Suprapubic skin (tissue), 4 donors: ENCODE results near the gene NPC1L1. TPM values are rescaled to one million over a fixed set of nuclear protein-coding genes. Genes with fewer than 3 reads are reported as not detected.

Experiments used
- DNase-seq, 2 donors: peaks; one replicate each; pipeline ENCODE4 v3.0.0-alpha.2; 2019; ENCODE audit warnings: low spot score in 2 of 2
- H3K27ac ChIP-seq: fragments of 200-600 bp; sonication (generic); one replicate; pipeline ENCODE4 v1.5.1; 2019
- H3K27me3 ChIP-seq: fragments of 200-600 bp; sonication (generic); one replicate; pipeline ENCODE4 v1.5.1; 2019
- H3K36me3 ChIP-seq: fragments of 200-600 bp; sonication (generic); one replicate; pipeline ENCODE4 v1.5.1; 2019
- H3K4me1 ChIP-seq: fragments of 200-600 bp; sonication (generic); one replicate; pipeline ENCODE4 v1.5.1; 2019
- H3K4me3 ChIP-seq: fragments of 200-600 bp; sonication (generic); one replicate; pipeline ENCODE4 v1.5.1; 2019; ENCODE audit warnings: mild to moderate bottlenecking
- H3K9me3 ChIP-seq: fragments of 200-600 bp; sonication (generic); one replicate; pipeline ENCODE4 v1.5.1; 2019
- EP300 ChIP-seq: sonication (generic); formaldehyde crosslinking; IDR thresholded peaks from one replicate; pipeline ENCODE4 v1.6.1; 2017; ENCODE audit warnings: antibody characterized with exemption
- POLR2A ChIP-seq, 2 donors: fragments of 450-650 bp; IDR thresholded peaks; one replicate each; pipeline ENCODE4 v1.6.1; 2017; ENCODE audit warnings: antibody characterized with exemption in 2 of 2, mild to moderate bottlenecking in 2 of 2, moderate library complexity in 2 of 2
- POLR2AphosphoS5 ChIP-seq, 3 donors: sonication (generic); formaldehyde crosslinking; IDR thresholded peaks; one replicate each; pipeline ENCODE4 v1.6.1; 2017; ENCODE audit warnings: antibody characterized with exemption in 3 of 3
- WGBS: methylation state at CpG from one replicate; pipeline ENCODE4 v1.1.5; 2018; 5-methylcytosine and 5-hydroxymethylcytosine counted together
- total RNA-seq, 4 donors: library from RNA; depleted of rRNA; stranded (reverse); fragments of >200 nt; gene quantifications; one replicate each; pipeline ENCODE4 v1.1.0, GENCODE V29; 2016
- TF ChIP-seq, protein P1 (sequence below), 2 donors: fragments of 200-600 bp in 1 of 2; fragments of 450-650 bp in 1 of 2; sonication (generic) in 1 of 2; IDR thresholded peaks; one replicate each; pipeline ENCODE4 v1.5.1; 2016 to 2019; ENCODE audit warnings: antibody characterized with exemption in 2 of 2, mild to moderate bottlenecking in 1 of 2, moderate library complexity in 1 of 2

NPC1L1 gene
- total RNA-seq, 4 donors from 2014 or later, result 0.24 TPM; not detected in 3

DNA sequence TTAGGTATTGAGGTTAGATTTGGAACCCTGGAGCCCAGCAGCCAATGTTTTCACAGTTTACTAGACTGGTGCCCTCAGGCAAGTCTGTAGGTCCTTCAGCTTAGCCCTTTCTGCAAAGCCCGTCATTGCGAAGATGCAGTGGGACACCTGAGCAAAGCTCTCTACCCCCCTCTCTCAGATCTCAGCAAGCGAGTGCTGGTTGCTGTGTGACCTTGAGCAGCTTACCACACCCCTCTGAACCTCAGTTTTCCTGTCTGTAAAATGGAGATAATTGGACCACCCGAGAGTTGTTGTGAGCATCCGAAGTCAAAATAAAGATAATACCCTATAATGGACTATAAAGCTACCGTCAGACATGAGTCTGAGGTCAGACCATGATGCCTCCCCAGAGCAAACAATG, 3.7 kb downstream of the NPC1L1 start:
- no peaks in the 10 kb centered on the region for H3K9me3 ChIP-seq
- H3K4me3 ChIP-seq, result no peak overlapping the region
- 90% methylated on average over 6 of the region's 6 CpGs for WGBS
- H3K27ac ChIP-seq, result no peak overlapping the region
- no peaks in the 10 kb centered on the region for H3K27me3 ChIP-seq
- TF ChIP-seq EP300, result no peak
- no peak for TF ChIP-seq POLR2A (IDR thresholded peaks at IDR 0.05)
- TF ChIP-seq, protein P1, sequence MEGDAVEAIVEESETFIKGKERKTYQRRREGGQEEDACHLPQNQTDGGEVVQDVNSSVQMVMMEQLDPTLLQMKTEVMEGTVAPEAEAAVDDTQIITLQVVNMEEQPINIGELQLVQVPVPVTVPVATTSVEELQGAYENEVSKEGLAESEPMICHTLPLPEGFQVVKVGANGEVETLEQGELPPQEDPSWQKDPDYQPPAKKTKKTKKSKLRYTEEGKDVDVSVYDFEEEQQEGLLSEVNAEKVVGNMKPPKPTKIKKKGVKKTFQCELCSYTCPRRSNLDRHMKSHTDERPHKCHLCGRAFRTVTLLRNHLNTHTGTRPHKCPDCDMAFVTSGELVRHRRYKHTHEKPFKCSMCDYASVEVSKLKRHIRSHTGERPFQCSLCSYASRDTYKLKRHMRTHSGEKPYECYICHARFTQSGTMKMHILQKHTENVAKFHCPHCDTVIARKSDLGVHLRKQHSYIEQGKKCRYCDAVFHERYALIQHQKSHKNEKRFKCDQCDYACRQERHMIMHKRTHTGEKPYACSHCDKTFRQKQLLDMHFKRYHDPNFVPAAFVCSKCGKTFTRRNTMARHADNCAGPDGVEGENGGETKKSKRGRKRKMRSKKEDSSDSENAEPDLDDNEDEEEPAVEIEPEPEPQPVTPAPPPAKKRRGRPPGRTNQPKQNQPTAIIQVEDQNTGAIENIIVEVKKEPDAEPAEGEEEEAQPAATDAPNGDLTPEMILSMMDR (IDR thresholded peaks at IDR 0.05), result no peak
- no peak for TF ChIP-seq POLR2AphosphoS5 (IDR thresholded peaks at IDR 0.05)
- H3K4me1 ChIP-seq, result no peaks in the 10 kb centered on the region
- H3K36me3 ChIP-seq, result no peaks in the 10 kb centered on the region
- no peak for DNase-seq

DNA sequence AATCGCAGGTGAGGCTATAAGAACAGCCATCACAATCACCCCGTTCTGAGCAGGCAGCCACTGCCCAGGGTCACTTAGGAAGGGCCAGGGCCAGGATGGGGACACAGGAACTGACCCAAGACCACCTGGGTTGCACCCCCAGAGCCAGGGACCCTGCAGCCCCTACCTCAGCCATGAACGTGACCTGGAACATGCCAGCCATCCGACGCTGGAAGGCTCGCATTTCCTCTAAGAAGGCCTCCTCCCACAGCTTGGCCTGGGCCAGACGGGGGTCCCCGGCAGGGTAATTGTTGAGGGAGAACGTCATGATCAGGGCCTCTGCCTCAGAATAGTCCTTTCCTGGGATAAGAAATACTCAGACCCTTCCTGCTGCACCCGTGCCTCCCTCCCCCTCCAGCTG, 5.0 kb downstream of the NPC1L1 start:
- Histone ChIP-seq H3K4me3 (no peak overlapping the region), H3K9me3 (no peaks in the 10 kb centered on the region), H3K27me3 (no peaks in the 10 kb centered on the region), H3K4me1 (no peaks in the 10 kb centered on the region), H3K27ac (no peak overlapping the region), H3K36me3 (no peaks in the 10 kb centered on the region)
- TF ChIP-seq POLR2A (IDR thresholded peaks at IDR 0.05), result no peak
- no peak for TF ChIP-seq EP300
- TF ChIP-seq POLR2AphosphoS5 (IDR thresholded peaks at IDR 0.05), result no peak
- TF ChIP-seq, protein P1 (IDR thresholded peaks at IDR 0.05), result no peak
- no peak for DNase-seq
- 87% methylated on average over 10 of the region's 10 CpGs for WGBS

- WGBS, result 90% methylated on average over 6 of the region's 8 CpGs
- no peaks in the 10 kb centered on the region for H3K27me3 ChIP-seq
- H3K27ac ChIP-seq, result no peak overlapping the region
- H3K4me3 ChIP-seq, result no peak overlapping the region
- no peaks in the 10 kb centered on the region for H3K4me1 ChIP-seq
- no peaks in the 10 kb centered on the region for H3K9me3 ChIP-seq
- no peaks in the 10 kb centered on the region for H3K36me3 ChIP-seq
- TF ChIP-seq, protein P1 (IDR thresholded peaks at IDR 0.05), result no peak
- TF ChIP-seq POLR2A (IDR thresholded peaks at IDR 0.05) (no peak), POLR2AphosphoS5 (IDR thresholded peaks at IDR 0.05) (no peak), EP300 (no peak)
- DNase-seq, result no peak
These were observed 5.6 kb downstream of the NPC1L1 start for GRCh38 chr7:44535348-44536064.

DNA sequence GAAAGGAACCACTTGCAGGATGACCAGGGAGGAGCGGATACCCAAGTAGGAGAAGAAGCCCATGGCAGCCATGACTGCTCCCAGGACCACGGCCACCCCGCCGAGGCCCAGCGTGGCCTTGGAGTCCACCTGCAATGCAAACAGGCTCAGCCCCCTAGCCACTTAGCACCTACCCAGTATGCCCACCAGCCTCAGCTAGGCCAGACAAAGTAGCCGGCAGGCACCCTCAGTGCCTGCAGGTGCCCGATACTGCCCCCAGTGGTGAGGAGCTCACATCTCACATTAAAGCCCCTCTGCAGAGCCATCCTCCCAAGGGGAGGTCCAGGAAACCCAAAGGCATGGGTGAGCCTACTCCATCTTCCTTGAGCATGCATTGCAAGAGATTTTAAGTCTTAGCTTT, 6.6 kb downstream of the NPC1L1 start:
- no peak for DNase-seq
- TF ChIP-seq, protein P1 (IDR thresholded peaks at IDR 0.05), result peak in 1 of 2 donors; percentile 49
- no peak for TF ChIP-seq EP300
- H3K4me1 ChIP-seq, result no peaks in the 10 kb centered on the region

GRCh38 chr7:44534087-44534486, 7.0 kb downstream of the NPC1L1 start:
- no peaks in the 10 kb centered on the region for H3K9me3 ChIP-seq
- no peaks in the 10 kb centered on the region for H3K27me3 ChIP-seq
- no peak for TF ChIP-seq POLR2AphosphoS5 (IDR thresholded peaks at IDR 0.05)
- TF ChIP-seq POLR2A (IDR thresholded peaks at IDR 0.05), result no peak
- no peak for TF ChIP-seq EP300
- TF ChIP-seq, protein P1 (IDR thresholded peaks at IDR 0.05), result no peak
- H3K27ac ChIP-seq, result no peak overlapping the region
- no peak overlapping the region for H3K4me3 ChIP-seq
- WGBS, result 67% methylated on average over 5 of the region's 5 CpGs
- DNase-seq, result no peak
- H3K36me3 ChIP-seq, result no peaks in the 10 kb centered on the region
- H3K4me1 ChIP-seq, result no peaks in the 10 kb centered on the region

More for the DNA sequence above, 6.6 kb downstream of the NPC1L1 start:
- Histone ChIP-seq H3K27ac (no peak overlapping the region), H3K36me3 (no peaks in the 10 kb centered on the region), H3K4me3 (no peak overlapping the region), H3K9me3 (no peaks in the 10 kb centered on the region), H3K27me3 (no peaks in the 10 kb centered on the region)
- 60% methylated on average over 3 of the region's 7 CpGs for WGBS
